ENCODE results near the gene TNPO2.
"Not testable (repeated sequence)": the region's sequence is repeated elsewhere in the genome, so short reads cannot be mapped to it uniquely, and the experiment has no call there.

Gene TNPO2

DNA sequence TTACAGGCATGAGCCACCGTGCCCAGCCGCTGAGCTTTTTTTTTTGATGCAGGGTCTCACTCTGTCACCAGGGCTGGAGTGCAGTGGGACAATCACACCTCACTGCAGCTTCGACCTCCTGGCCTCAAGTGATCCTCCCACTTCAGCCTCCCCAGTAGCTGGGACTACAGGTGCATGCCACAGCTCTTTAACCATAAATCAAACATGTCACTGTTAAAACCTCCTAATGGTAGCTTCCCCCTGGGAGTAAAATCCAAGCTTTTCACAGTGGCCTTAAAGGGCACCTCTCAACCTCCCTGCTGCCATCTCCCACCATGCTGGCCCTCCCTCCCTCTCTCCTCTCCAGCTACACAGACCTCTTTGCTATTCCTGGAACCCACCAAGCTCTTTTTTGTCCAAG, 37.9 kb downstream of the TNPO2 start:
- H3K4me1 Mint-ChIP-seq (ENCODE audit: low read depth), result peaks cover 5% of the 10 kb centered on the region
- H3K9me3 Mint-ChIP-seq, result no peaks in the 10 kb centered on the region
- no peak overlapping the region for H3K27ac Mint-ChIP-seq
- H3K4me3 Mint-ChIP-seq, result no peak overlapping the region
- H3K27me3 Mint-ChIP-seq (ENCODE audit: low read depth), result no peaks in the 10 kb centered on the region
- peaks cover 6% of the 10 kb centered on the region for H3K36me3 Mint-ChIP-seq (ENCODE audit: low read depth)

DNA sequence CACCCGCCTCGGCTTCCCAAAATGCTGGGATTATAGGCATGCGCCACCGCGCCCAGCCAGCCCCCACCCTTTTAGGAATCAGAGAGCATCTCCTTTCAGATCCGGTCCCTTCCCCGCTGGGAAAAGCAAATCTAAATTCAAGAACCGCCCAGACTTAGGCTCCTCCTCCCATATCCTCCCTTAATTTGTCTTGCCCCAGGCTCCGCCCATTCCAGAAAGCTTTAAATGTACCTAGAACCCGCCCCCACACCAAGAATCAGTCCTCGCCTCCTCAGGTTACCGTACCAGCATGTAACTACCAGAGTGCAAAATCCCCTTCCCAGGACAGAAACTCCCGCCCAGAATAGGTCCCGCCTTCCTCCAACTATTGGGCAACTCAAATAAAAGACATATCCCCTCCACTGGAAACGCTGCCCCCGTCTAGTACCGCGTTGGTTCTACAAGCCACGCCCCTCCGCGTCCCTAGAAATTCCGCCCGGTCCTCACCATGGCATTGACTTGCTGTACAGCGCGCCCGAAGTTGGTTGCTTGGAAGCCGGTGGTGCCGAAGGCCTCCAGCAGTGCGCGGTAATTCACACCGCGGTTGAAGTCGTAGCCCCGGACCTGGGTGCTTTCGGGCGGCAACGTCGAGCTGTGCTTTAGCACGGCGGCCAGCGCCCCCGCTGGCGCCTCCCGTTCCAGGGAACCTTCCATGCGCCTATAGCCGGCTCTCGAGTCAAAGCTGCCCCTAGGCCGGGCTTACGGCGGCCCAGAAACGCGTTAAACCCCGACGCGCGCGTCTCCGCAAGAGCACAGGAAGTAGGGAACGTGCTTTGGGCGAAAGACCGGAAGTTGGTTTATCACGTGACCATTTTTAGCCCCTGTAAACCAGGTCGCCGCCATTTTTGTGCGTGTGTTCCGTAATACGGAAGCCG, 42.4 kb downstream of the TNPO2 start, which contains the start of gene DHPS:
TSS of gene DHPS (minus strand) at position 807 of the 914 bp plus-strand sequence. CDS start at position 693, 114 bp downstream.
- Mint-ChIP-seq H3K36me3 (ENCODE audit: low read depth) (peaks cover 24% of the 10 kb centered on the region), H3K27ac (peak within 1 kb of the TSS; percentile 94), H3K27me3 (ENCODE audit: low read depth) (no peaks in the 10 kb centered on the region), H3K4me3 (peak within 1 kb of the TSS; percentile 95), H3K4me1 (ENCODE audit: low read depth) (peaks cover 13% of the 10 kb centered on the region), H3K9me3 (no peaks in the 10 kb centered on the region)

DNA sequence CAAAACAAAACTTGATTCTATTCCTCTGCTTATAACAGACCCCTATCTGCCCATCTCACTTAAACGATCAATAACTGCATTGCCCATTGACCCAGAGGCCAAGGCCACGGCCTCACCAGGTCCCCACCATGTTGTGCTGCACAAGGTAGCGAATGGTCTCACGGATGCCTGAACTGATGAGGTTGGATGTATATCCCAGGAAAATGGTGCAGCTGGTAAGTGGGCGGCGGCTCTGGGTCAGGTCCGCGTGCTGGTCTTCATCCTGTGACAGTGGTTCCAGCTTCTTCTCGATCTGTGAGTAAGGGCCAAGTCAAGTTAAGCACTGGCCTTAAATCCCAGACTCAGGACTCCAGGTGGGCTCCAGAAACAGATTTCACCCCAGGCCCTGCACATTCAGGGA, 43.7 kb downstream of the TNPO2 start:
- Mint-ChIP-seq H3K4me1 (ENCODE audit: low read depth) (peaks cover 15% of the 10 kb centered on the region), H3K27me3 (ENCODE audit: low read depth) (no peaks in the 10 kb centered on the region), H3K36me3 (ENCODE audit: low read depth) (peaks cover 25% of the 10 kb centered on the region), H3K27ac (peak overlapping the region; percentile 49), H3K9me3 (no peaks in the 10 kb centered on the region), H3K4me3 (peak overlapping the region; percentile 95)

- peaks cover 33% of the 10 kb centered on the region for H3K36me3 Mint-ChIP-seq (ENCODE audit: low read depth)
- not testable (repeated sequence) for H3K4me3 Mint-ChIP-seq; H3K27me3 Mint-ChIP-seq (ENCODE audit: low read depth); H3K27ac Mint-ChIP-seq; H3K9me3 Mint-ChIP-seq
- H3K4me1 Mint-ChIP-seq (ENCODE audit: low read depth), result peaks cover 15% of the 10 kb centered on the region
Observed at GRCh38 chr19:12678039-12678438, 45.7 kb downstream of the TNPO2 start.

DNA sequence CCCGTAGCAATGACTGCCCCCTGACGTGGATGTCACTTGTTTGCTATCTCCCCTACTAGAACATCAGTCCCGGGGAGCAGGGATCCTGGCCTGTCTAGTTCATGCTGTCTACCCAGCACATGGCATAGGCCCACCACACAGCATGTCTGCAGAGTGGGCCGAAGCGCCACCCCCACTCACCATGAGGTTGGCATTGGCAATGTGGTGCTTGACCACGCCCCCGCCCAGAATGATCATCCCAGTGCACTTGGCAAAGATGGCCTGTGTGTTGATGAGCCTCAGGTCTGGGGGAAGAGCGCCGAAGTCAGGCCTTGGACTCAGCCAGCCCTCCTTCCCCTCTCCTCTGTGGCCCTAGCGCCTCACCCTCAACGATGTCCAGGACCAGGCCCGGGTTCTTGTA, 46.8 kb downstream of the TNPO2 start:
- no peak overlapping the region for H3K4me3 Mint-ChIP-seq
- peaks cover 17% of the 10 kb centered on the region for H3K4me1 Mint-ChIP-seq (ENCODE audit: low read depth)
- H3K27me3 Mint-ChIP-seq (ENCODE audit: low read depth), result no peaks in the 10 kb centered on the region
- no peak overlapping the region for H3K27ac Mint-ChIP-seq
- H3K36me3 Mint-ChIP-seq (ENCODE audit: low read depth), result peaks cover 39% of the 10 kb centered on the region
- no peaks in the 10 kb centered on the region for H3K9me3 Mint-ChIP-seq

- no peak overlapping the region for H3K4me3 Mint-ChIP-seq
- H3K27me3 Mint-ChIP-seq (ENCODE audit: low read depth), result no peaks in the 10 kb centered on the region
- H3K4me1 Mint-ChIP-seq (ENCODE audit: low read depth), result peaks cover 18% of the 10 kb centered on the region
- no peaks in the 10 kb centered on the region for H3K9me3 Mint-ChIP-seq
- H3K36me3 Mint-ChIP-seq (ENCODE audit: low read depth), result peaks cover 40% of the 10 kb centered on the region
- no peak overlapping the region for H3K27ac Mint-ChIP-seq
Observed at GRCh38 chr19:12676384-12676792, 47.3 kb downstream of the TNPO2 start.

- Mint-ChIP-seq H3K27ac (no peak overlapping the region), H3K4me3 (no peak overlapping the region)
Observed at GRCh38 chr19:12675940-12676339, 47.8 kb downstream of the TNPO2 start.

GRCh38 chr19:12675399-12675798, 48.3 kb downstream of the TNPO2 start:
- H3K4me1 Mint-ChIP-seq (ENCODE audit: low read depth), result peaks cover 13% of the 10 kb centered on the region
- H3K27ac Mint-ChIP-seq, result no peak overlapping the region
- peaks cover 34% of the 10 kb centered on the region for H3K36me3 Mint-ChIP-seq (ENCODE audit: low read depth)
- H3K9me3 Mint-ChIP-seq, result no peaks in the 10 kb centered on the region
- H3K27me3 Mint-ChIP-seq (ENCODE audit: low read depth), result no peaks in the 10 kb centered on the region
- H3K4me3 Mint-ChIP-seq, result no peak overlapping the region

More at GRCh38 chr19:12675940-12676339, 47.8 kb downstream of the TNPO2 start:
- H3K4me1 Mint-ChIP-seq (ENCODE audit: low read depth), result peaks cover 14% of the 10 kb centered on the region
- peaks cover 36% of the 10 kb centered on the region for H3K36me3 Mint-ChIP-seq (ENCODE audit: low read depth)
- H3K27me3 Mint-ChIP-seq (ENCODE audit: low read depth), result no peaks in the 10 kb centered on the region
- H3K9me3 Mint-ChIP-seq, result no peaks in the 10 kb centered on the region

DNA sequence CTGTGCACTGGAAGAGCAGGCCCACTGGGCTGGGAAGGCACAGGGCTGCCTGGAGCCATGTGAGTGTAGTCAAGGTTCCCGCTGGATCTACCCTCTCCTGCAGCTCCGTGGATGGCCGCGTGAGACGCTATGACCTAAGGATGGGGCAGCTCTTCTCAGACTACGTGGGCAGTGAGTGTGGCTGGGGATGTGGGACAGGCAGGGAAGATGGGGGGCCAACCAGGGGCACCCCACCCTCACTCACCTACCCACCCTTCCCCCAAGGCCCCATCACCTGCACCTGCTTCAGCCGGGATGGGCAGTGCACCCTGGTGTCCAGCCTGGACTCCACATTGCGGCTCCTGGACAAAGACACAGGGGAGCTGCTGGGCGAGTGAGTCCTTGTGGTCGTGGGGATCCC, 51.0 kb downstream of the TNPO2 start:
- Mint-ChIP-seq H3K36me3 (ENCODE audit: low read depth) (peaks cover 28% of the 10 kb centered on the region), H3K9me3 (no peaks in the 10 kb centered on the region), H3K4me3 (no peak overlapping the region), H3K27ac (no peak overlapping the region), H3K27me3 (ENCODE audit: low read depth) (no peaks in the 10 kb centered on the region), H3K4me1 (ENCODE audit: low read depth) (peaks cover 26% of the 10 kb centered on the region)

GRCh38 chr19:12670159-12670928, 53.4 kb downstream of the TNPO2 start:
- peak overlapping the region; percentile 100 for H3K27ac Mint-ChIP-seq
- H3K4me1 Mint-ChIP-seq (ENCODE audit: low read depth), result peaks cover 27% of the 10 kb centered on the region
- H3K4me3 Mint-ChIP-seq, result peak overlapping the region; percentile 99
- H3K9me3 Mint-ChIP-seq, result no peaks in the 10 kb centered on the region
- no peaks in the 10 kb centered on the region for H3K27me3 Mint-ChIP-seq (ENCODE audit: low read depth)
- peaks cover 19% of the 10 kb centered on the region for H3K36me3 Mint-ChIP-seq (ENCODE audit: low read depth)

DNA sequence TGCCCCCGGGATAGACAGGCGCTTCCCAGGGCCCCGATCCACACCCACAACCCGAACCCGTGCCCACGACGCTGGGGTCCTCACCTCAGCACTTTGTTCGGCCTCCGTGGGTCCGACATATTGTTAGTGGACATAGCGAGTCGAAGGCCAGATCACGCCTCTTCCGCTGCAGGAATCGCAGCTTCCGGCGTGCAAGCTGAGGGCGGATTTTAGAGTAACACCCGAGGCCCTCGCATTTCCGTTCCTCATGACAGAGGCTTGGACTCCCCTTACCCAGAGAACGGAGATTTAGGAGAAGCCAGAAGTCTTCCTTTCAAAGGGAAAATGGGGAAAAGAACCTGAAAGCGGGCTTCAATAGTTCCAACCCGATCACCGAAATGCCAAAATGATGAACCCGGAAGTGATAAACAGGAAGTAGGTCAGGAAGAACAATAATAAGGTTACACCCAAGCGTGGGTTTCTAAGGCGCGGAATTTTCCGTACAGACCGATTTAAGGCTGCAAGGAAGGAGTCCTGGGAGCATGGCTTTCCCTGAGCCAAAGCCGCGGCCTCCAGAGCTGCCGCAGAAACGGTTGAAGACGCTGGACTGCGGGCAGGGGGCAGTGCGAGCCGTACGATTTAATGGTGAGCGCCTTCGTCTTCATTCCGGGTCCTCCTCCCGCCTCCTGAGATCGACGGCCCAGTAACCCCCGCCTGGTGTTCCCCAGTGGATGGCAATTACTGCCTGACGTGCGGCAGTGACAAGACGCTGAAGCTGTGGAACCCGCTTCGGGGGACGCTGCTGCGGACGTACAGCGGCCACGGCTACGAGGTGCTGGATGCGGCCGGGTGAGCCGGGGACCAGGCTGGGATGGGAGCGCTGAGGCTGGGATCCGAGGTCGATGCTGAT, 54.2 kb downstream of the TNPO2 start:
- Mint-ChIP-seq H3K27me3 (ENCODE audit: low read depth) (no peaks in the 10 kb centered on the region), H3K4me3 (peak overlapping the region; percentile 99), H3K4me1 (ENCODE audit: low read depth) (peaks cover 31% of the 10 kb centered on the region), H3K9me3 (no peaks in the 10 kb centered on the region), H3K27ac (peak overlapping the region; percentile 100), H3K36me3 (ENCODE audit: low read depth) (peaks cover 22% of the 10 kb centered on the region)

DNA sequence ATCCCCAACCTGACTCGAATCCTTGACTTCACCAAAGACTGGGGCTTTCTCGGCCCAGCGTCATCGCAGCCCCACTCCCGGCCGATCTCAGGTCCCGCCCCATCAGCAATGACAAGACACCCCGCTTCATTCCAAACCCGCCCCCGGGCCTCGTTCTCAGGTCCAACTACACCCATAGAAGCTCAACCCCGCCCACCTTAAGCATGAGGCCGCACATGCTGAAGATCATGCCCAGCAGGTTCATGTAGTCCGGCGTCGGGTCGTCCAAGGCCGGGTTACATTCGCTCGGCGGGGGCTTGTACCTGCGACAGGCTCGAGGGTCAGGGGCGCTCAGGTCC, 54.8 kb downstream of the TNPO2 start:
- peaks cover 31% of the 10 kb centered on the region for H3K4me1 Mint-ChIP-seq (ENCODE audit: low read depth)
- H3K36me3 Mint-ChIP-seq (ENCODE audit: low read depth), result peaks cover 18% of the 10 kb centered on the region
- no peaks in the 10 kb centered on the region for H3K9me3 Mint-ChIP-seq
- H3K4me3 Mint-ChIP-seq, result peak overlapping the region; percentile 99
- peak overlapping the region; percentile 100 for H3K27ac Mint-ChIP-seq
- H3K27me3 Mint-ChIP-seq (ENCODE audit: low read depth), result no peaks in the 10 kb centered on the region

GRCh38 chr19:12668346-12668745, 55.4 kb downstream of the TNPO2 start:
- Mint-ChIP-seq H3K4me3 (peak overlapping the region; percentile 99), H3K4me1 (ENCODE audit: low read depth) (peaks cover 31% of the 10 kb centered on the region), H3K36me3 (ENCODE audit: low read depth) (peaks cover 20% of the 10 kb centered on the region)

GRCh38 chr19:12667731-12668302, 55.9 kb downstream of the TNPO2 start:
- H3K27ac Mint-ChIP-seq, result peak overlapping the region; percentile 26
- H3K36me3 Mint-ChIP-seq (ENCODE audit: low read depth), result peaks cover 25% of the 10 kb centered on the region
- H3K9me3 Mint-ChIP-seq, result no peaks in the 10 kb centered on the region
- no peaks in the 10 kb centered on the region for H3K27me3 Mint-ChIP-seq (ENCODE audit: low read depth)
- peaks cover 31% of the 10 kb centered on the region for H3K4me1 Mint-ChIP-seq (ENCODE audit: low read depth)
- peak overlapping the region; percentile 99 for H3K4me3 Mint-ChIP-seq

More at GRCh38 chr19:12668346-12668745, 55.4 kb downstream of the TNPO2 start:
- H3K27me3 Mint-ChIP-seq (ENCODE audit: low read depth), result no peaks in the 10 kb centered on the region
- H3K27ac Mint-ChIP-seq, result peak overlapping the region; percentile 100
- H3K9me3 Mint-ChIP-seq, result no peaks in the 10 kb centered on the region
